ENCODE results near the gene PARD3B. TPM values are rescaled to one million over a fixed set of nuclear protein-coding genes. Genes with fewer than 3 reads are reported as not detected.

The PARD3B gene
- polyA plus RNA-seq, 3 donors: 33.1 to 35.6 (median 33.6) TPM

DNA sequence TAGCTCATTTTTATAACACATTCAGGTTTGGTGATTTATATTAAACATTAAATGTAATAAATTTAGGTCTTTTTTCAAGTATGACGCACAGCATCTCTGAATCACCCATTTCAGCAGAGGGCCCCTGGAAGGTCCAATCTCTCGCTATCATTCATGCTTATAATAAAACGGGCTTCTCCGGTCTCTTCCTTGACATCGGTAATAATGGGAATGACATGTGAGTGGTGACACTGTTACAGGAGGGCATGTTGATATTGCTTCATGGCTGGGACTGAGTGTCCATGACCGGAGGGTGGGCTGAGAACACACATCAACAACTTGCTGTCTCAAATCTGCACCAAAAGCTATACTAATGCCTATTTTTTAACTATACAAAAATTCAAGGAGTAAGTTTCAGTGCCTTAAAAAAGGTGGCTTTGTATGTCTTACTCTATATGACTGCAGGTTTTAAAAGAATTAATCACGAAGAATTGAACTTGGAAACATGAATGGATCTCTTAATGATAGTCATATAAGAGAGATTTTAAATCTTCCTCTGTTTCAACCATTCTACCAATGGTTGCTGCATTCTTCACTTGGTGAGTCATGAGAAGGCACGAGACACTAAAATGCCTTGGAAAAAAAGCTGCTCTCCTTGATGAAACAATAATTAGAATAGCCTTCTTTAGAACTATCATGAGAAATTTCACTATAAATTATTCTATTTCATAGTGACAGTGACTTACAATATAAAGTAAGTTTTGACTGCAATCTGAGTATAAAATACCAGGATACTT lies 1035.1 kb downstream of the PARD3B start:
- DNase-seq (ENCODE audit: extremely low read depth in 1 of 11, low read depth in 9 of 11, low spot score in 4 of 11): no peak

DNA sequence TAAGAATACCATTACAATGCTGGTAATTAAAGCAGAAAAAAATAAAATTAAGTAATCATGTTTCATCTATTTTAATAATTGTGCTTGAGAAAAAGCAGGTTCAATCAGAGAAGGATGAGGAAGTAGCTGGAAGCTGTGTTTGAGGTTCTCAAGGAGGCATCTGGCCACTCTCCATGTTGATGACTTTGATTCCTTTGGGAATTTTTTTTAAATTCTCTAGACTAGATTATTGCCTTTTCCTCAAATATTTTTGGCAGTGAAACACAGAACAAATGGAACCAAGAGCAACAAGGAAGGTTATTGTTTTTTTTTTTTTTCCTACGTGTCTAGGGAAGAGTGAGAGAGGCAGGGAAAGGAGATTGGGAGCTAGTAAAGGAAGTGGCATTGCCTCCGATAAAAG lies 1037.1 kb downstream of the PARD3B start:
- no peak for DNase-seq (ENCODE audit: extremely low read depth in 1 of 11, low read depth in 9 of 11, low spot score in 4 of 11)

DNA sequence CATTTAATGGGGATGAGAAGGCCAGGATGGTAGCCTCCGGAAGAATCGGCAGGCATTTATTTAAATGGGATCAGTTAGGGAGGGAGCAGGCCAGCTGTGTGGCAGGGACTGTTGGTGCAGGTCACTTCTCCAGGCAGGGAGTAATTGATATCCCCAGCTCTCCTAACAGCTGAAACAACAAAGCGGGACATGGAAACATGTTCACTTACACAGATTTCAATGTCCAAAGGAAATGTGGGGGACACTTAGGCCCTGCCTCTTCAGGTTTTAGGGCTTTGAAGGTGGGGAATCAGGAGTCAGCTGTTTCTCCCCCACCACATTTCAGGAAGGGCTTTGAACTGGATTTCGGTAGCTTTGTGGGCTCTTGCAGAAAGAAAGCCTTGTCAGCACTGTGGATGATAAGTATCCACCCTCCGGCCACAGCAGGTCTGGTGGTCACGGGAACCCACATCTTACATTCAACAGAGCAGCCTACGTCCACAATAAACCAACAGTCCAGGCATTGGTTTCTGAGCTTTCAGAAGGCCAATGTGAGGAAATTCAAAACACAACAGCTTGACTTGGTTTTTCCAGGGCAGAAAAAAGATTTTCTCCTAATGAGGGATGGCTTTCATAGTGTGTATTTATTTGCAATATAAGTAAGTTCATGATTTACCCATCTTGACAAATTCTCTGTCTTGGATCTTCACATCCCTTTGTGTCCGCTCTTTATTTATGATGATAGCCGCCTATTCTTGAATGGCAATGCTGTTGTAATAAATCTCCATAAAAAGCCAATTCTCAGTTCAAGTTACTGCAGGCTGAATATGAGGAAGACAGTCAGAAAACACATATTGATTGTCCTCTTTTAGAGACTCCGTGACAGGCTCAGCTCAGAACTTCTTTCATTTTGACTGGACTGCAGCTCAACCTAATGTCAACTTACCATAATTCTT lies 1040.4 kb downstream of the PARD3B start:
- DNase-seq (ENCODE audit: extremely low read depth in 1 of 11, low read depth in 9 of 11, low spot score in 4 of 11): peak; percentile 21 to 74 (median 49)

DNA sequence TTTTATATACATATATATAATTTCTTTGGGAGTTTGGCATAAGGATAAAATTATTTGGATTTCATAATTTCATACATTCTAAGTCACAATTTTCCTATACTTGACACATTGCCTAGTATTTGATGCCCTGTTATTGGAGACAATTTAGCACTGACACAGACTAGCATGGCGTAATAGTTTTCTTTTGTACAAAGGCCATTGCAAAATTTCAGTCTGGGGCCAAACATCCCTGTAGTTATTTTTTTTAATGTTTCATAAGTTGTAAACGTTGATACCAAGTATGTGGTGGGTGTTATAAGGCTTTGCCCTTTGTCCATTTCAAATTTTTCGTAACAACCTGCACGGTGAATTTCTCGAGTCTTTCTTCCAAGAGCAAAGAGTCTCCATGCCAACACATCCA lies 1041.4 kb downstream of the PARD3B start:
- DNase-seq (ENCODE audit: extremely low read depth in 1 of 11, low read depth in 9 of 11, low spot score in 4 of 11): no peak

DNA sequence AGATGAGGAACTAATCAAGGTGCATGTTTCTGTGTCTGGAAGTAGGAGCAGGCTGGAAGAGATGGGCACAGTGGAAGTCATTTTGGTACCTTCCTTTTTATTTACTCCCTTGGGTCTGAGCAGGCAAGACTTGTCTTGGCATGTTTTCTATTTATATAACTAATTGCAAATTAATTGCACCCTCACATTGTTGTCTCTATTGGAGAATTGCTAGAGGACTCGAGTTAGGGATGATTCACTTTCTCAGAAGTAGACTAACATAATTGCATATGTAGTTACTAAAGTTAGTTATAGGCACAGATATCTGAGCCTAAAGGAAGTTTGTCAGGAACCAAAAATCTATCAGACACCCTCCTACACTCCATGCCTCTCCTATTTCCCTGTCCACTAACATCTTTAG lies 1044.2 kb downstream of the PARD3B start:
- no peak for DNase-seq (ENCODE audit: extremely low read depth in 1 of 11, low read depth in 9 of 11, low spot score in 4 of 11)

DNA sequence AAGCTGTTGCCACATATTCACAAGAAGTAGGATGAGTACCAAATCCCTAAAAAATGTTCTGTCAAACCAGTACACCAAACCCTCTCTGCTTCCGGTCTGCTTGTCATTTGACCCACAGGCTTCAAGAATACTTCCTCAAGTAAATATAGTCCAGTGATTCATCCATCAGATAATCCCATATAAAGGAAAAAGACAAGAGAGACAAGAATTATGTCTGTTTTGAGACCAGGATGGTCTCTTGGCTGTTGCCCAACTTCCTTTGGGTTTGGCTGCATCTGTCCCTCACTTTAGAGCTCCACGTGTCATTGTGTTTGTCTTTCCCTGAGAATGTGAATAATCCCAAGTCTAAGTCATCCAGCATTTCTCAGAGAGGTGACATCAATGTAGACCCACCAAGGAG lies 1045.5 kb downstream of the PARD3B start:
- no peak for DNase-seq (ENCODE audit: extremely low read depth in 1 of 11, low read depth in 9 of 11, low spot score in 4 of 11)

DNA sequence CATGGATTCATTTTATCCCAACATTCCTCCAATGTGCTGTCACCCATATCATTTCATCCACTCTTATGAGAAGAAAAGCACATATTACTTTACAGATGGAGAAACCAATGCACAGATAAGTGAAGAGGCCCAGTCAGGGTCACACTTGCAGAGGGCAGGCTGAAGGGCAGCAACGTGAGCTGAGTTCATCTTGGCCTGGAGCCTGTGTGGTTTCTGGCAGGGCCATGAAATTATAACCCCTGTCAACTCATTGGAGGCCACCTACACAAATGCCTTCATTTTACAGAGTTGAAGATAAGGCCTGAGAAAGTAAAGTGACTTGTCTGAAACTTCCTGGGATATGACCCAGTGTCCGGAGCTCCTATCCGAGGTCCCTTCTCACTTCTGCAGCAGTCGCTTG lies 1048.6 kb downstream of the PARD3B start:
- no peak for DNase-seq (ENCODE audit: extremely low read depth in 1 of 11, low read depth in 9 of 11, low spot score in 4 of 11)

DNA sequence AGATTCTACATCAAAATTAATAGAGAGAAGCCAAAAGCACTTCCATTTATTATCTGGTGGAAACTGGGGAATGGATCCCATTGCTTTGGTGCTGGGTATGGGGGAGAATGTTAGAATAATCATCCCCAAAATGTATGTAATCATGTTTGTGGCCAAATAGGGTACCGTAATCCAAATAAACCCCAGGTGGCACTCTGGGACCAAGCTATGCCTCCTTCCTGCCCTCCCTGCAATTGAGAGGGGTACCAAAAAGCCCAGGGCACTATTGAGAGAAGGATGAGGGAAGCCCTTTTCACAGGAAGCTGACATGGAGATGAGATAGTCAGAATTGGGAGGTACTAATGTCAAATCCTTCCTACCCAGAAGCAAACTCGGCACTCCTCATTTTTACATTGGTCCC lies 1051.3 kb downstream of the PARD3B start:
- no peak for DNase-seq (ENCODE audit: extremely low read depth in 1 of 11, low read depth in 9 of 11, low spot score in 4 of 11)

DNA sequence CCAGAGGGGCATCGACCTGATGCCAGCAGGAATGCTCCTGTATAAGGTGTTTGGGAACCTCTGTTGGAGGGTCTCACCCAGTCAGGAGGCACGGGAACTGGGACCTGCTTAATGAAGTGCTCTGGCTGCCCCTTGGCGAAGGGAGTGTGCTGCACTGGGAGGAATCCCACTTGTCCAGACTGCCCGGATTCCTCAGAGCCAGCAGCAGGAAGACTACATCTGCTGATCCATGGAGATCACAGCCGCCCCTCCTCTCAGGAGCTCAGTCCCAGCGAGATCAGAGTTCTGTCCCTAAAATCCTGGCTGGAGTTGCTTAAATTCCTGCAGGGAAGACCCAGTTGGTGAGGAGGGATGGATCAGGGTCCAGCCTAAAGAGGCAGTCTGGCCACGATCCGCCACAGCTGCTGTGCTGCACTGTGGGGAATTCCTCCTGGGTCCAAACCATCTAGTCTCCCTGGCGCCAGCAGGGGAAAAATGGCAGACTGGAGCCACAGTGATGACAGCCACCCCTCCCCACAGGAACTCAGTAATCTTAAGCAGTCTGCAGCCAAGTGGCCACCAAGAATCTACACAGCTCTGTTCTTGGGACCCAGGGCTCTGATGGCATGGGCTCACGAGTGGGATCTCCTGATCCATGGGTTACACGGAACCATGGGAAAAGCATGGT lies 1060.5 kb downstream of the PARD3B start:
- no peak for DNase-seq (ENCODE audit: extremely low read depth in 1 of 11, low read depth in 9 of 11, low spot score in 4 of 11)

DNA sequence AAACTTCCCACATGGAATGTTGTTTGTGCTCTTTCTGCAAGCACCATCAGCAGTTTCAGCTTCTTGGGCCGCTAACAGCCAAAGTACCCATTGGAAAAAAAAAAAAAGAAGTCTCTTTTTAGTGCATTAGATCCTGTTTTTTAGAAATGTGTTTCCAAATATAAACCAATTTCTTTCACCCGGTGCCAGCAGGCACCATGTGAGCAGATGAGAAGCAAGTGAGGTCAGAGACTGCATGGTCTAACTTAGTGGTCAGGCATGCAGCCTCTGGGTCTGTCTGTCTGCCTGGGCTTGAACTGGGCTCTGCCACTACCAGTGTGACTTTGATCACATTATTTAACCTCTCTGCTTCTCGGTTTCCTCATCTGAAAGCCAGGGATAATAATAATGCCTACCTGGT lies 1061.9 kb downstream of the PARD3B start:
- no peak for DNase-seq (ENCODE audit: extremely low read depth in 1 of 11, low read depth in 9 of 11, low spot score in 4 of 11)

DNA sequence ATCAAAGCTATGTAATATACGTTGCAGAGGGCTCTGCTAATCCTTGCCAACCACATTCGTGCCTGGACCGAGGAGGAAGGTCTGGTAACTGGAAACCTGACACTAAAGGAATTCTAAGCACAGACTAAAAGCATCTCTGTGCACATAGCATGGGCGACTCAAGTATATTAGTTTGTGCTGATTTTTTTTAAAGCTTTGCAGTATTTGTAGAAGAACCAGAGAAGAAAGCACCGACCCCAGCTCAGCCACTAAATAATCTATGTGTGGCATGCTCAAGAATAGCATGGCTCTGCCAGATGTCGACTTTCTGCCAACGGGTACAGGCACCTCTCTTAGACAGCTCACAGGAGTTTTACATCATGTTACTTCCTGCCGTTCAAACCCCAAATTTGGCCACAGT lies 1063.8 kb downstream of the PARD3B start:
- no peak for DNase-seq (ENCODE audit: extremely low read depth in 1 of 11, low read depth in 9 of 11, low spot score in 4 of 11)

DNA sequence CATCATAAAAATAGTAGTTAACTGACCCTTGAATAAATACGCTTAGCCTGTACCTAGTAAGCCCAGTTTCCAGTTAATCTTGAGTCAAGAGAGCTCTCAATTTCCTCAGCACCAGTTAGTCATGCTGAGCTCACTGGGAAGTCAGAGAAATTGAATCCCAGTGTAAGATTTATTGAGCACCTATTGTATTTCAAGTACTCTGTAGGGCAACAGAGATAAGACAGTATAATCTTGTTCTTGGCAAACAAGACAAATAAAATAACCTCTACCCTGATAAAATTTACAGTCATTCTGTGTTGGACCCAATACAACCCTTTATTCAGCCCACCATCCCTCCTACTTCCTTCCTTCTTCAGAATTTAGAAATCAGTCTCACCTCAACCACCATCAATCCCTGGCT lies 1065.2 kb downstream of the PARD3B start:
- DNase-seq (ENCODE audit: extremely low read depth in 1 of 11, low read depth in 9 of 11, low spot score in 4 of 11): no peak

DNA sequence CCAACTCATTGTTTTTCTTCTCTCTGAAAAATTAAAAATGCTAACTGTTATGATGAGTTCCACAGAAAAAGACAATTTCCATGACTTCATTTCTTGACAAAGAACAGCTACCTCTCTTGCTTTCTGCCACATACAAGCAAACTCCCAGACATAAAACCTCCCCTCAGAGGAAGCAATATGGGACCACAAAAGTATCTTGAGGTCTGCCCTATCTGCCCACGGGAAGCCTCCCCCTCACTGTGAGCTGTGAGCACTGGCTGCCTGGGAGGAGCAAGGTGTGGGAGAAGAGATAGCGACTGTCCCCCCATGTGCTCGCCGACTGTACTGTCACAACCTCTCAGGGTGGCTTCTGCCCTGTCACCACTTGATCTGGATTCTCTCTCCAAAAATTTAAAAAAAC lies 1067.4 kb downstream of the PARD3B start:
- DNase-seq (ENCODE audit: extremely low read depth in 1 of 11, low read depth in 9 of 11, low spot score in 4 of 11): no peak

DNA sequence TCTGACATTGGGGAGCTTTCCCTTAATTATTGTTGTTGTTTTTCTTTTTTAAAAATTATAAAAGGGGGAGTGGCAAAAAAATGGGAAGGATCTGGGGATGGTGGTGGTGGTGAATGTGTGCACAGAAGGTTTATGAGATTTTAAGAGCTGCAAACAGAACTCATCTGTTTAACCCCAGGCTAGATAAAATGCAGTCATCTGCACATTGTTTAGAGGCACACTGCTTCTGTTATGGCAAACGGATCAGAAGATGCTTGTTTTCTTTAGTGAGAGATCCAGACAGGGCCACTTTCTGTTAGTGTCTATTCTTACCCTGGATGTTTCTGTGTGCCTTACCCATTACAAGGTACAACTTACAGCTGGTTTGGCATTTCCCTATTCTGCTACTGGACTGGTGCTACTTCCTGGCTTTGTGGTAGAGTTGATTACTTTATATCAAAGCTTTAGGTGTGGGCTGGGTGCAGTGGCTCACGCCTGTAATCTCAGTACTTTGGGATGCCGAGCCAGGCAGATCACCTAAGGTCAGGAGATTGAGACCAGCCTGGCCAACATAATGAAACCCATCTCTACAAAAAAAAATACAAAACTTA lies 1068.8 kb downstream of the PARD3B start:
- no peak for DNase-seq (ENCODE audit: extremely low read depth in 1 of 11, low read depth in 9 of 11, low spot score in 4 of 11)

DNA sequence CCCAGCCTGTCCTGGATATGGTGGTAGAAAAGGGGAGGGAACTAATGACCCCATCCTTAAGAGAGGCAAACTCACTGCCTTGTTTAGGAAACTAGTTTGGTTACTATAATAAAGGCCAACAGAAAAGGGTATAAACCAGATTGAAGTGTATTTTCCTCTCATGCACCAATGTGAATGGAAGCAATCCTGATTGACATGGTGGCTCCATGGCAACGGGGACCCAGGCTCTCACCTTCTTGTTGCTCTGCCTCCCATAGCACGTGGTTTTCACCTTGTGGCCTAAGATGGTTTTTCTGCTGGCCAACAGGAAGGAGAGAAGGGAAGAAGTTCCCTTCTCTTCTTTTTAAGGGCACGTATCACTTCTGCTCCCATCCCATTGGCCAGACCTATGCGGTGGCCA lies 1069.7 kb downstream of the PARD3B start:
- DNase-seq (ENCODE audit: extremely low read depth in 1 of 11, low read depth in 9 of 11, low spot score in 4 of 11): no peak

DNA sequence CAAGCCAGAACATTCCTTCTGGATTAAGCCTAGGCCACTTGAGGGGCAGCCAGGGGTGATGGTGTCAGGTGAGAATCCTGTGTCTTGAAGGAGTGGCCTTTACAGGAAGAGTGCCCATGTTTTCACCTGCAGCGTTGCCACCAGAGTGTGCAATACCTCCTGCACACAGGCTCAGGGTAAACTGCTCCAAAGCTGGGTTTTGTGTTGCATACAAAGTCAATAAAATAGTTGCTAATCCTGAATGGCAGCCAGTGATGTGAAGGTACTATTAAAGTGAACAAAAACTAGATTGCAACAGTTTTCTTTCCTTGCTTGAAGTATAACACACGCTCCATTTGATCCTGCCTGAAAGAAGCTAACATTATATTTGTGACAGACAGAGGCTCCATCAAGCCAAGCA lies 1072.6 kb downstream of the PARD3B start:
- no peak for DNase-seq (ENCODE audit: extremely low read depth in 1 of 11, low read depth in 9 of 11, low spot score in 4 of 11)

DNA sequence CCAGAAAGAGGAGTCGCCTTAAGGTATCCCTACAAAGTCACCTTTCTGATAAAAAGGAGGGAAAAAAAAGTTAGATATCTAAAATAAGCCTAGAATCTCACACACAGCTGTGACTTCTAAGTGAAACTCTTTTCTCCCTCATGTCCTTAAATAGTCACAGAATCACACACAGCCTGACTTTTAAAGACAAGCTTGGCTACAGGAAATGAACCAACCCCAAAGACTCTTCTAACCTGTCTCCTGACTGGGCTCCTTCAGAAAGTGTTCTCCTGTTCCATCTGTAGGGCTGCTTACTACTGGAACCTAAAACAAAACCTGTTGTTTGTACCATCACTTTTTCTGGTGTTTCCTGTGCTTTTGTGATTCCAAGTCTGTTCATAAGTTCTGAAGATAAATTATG lies 1074.3 kb downstream of the PARD3B start:
- DNase-seq (ENCODE audit: extremely low read depth in 1 of 11, low read depth in 9 of 11, low spot score in 4 of 11): no peak

DNA sequence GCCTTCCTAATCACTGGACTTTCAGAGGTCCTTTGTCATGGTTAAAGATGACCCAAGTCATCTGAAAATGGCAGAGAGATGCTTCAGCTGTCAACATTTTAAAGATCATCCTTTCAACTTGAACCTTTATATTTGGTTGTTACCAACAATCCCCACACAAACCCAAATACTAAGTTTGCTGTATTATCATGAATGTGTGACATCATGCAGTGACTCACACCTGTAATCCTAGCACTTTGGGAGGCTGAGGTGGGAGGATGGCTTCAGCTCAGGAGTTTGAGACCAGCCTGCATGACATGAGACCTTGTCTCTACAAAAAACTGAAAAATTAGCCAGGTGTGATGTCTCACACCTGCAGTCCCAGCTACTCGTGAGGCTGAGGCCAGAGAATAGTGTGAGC lies 1081.8 kb downstream of the PARD3B start:
- no peak for DNase-seq (ENCODE audit: extremely low read depth in 1 of 11, low read depth in 9 of 11, low spot score in 4 of 11)

DNA sequence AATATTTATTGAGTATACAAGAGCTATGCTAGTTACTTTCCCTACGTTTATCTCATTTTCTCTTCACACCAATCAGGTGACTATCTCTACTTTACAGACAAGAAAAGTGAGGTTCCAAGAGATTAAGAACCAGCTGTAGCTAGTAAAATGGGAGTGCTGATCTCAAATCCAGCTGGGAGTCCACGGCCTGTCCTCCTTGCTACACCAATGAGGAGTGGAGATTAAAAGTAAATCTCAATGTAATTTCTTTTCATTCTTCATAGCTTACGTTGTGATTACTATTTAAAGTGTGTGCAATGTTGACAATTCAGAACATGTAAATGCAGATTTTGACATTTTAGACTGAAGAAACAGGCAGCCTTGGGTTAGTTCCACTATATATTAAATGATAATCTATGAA lies 1083.1 kb downstream of the PARD3B start:
- DNase-seq (ENCODE audit: extremely low read depth in 1 of 11, low read depth in 9 of 11, low spot score in 4 of 11): no peak

Data from renal cortex interstitium (tissue), 11 donors.